Myocyte (in vitro differentiated cells): ENCODE results near the gene ETNPPL. TPM values are rescaled to one million over a fixed set of nuclear protein-coding genes. Genes with fewer than 3 reads are reported as not detected.
"Not testable (repeated sequence)": the region's sequence is repeated elsewhere in the genome, so short reads cannot be mapped to it uniquely, and the experiment has no call there.

Source experiments
- DNase-seq: peaks from one replicate; pipeline ENCODE4 v3.0.0-alpha.2; 2012; ENCODE audit warnings: low read depth
- total RNA-seq: library from RNA; depleted of rRNA; stranded (reverse); fragments of >200 nt; gene quantifications from 2 replicates; pipeline ENCODE4 v1.2.3, GENCODE V29; 2014

ETNPPL gene
- total RNA-seq, 1 donor from 2014 or later = not detected

DNA sequence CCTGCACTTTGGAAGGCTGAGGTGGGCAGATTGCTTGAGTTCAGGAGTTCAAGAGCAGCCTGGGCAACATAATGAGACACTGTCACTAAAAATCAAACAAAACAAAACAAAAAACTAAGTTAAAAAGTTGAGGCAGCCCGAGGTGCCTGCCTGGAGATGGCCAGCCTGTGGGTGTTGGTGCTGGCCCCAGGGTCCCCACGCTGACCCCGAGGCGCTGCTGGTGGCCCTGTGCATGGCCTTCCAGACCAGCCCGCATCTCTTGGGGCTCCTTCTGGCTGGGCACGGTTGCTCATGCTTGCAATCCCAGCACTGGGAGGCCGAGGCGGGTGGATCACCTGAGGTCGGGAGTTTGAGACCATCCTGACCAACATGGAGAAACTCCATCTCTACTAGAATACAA, 4.4 kb downstream of the ETNPPL start:
- no peak for DNase-seq

DNA sequence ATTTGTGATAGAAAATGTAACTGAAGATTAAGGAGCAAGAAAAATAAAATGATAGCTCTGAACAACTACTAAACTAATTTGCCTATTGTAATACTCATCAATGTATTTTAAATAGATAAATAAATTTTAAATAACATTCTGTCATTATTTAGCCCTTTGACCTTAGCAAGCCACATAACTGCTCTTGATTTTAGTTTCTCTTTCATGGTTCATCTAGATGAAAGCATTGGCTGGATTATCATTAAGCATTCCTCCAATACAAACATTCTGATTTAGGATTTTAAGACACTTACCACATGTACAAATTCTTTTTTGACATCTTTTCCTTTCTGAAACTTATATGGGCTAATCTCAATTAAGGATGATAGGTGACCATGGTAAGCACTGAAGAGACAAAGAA, 8.5 kb downstream of the ETNPPL start:
- no peak for DNase-seq

DNA sequence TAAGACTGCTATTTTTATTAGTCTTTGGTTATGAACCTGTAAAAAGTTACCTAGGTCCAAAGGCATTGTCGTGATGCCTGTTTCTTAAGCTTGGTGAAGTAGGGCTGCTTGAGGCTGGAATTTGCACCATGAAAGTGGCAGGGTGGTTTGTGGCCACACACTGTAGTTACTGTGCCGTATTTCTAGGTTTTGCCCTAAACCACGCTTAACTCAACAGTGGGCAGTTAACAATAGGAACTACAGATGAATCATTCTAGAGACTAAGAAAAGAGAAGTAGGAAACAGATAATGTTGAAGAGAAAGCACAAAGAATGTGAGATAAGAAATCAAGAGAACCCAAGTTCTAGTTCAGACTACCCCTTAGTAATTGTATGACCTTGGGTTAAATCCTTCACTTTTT, 11.5 kb downstream of the ETNPPL start:
- DNase-seq = peak; percentile 29

DNA sequence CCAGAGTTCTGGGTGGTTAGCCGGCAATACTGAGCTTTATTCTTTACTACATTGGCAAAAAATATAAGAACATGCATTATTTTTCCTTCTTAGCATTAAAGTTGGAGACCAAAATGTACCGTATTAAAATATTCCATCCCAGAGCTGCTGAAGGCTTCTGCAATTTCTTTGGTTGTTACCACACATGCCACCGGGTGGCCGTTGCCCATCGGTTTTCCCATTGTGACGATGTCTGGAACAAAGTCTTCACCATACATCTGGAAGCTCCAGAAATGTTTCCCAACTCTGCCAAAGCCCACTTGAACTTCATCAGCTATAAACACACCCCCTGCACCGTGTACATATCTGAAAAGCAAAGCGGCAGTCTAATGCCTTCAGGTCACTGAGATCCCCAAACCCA, 13.7 kb downstream of the ETNPPL start:
- no peak for DNase-seq

DNA sequence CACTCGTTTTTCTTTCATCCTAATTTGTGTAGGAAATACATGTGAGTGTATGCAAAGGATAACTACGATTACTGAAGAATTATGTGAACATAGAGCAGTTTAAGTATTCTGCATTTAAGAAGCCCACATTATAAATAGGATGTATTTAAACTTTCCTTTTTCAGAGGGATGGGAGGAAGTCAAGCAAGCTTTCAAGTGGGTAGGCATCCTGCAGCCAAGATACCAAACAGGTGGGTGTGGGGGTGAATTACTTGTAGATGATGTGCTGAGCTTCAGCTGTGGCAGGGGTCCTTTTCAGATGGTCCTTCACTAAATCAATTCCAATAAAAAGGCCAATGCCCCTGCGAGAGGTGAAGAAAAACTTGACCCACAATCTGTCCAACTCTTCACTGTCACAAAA, 16.3 kb downstream of the ETNPPL start:
- DNase-seq = no peak

DNA sequence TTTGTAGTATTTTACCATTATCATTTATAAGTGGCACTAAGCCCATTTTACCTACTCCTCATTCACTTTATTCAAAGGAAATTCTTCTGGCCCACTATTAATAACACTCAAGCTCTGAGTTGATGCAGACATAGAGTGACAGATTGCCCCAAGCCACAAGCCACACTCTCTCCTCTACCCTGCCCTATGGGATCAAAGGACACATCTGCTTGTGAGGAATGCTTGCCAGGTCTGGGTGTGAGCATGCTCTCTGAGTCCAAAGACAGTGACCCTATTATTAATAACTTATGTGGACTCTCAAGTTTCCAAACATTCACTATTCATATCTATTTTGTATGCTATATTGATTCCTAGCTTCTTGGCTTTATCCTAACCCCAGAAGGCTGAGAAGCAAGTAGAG, 18.5 kb downstream of the ETNPPL start:
- peak; percentile 55 for DNase-seq

DNA sequence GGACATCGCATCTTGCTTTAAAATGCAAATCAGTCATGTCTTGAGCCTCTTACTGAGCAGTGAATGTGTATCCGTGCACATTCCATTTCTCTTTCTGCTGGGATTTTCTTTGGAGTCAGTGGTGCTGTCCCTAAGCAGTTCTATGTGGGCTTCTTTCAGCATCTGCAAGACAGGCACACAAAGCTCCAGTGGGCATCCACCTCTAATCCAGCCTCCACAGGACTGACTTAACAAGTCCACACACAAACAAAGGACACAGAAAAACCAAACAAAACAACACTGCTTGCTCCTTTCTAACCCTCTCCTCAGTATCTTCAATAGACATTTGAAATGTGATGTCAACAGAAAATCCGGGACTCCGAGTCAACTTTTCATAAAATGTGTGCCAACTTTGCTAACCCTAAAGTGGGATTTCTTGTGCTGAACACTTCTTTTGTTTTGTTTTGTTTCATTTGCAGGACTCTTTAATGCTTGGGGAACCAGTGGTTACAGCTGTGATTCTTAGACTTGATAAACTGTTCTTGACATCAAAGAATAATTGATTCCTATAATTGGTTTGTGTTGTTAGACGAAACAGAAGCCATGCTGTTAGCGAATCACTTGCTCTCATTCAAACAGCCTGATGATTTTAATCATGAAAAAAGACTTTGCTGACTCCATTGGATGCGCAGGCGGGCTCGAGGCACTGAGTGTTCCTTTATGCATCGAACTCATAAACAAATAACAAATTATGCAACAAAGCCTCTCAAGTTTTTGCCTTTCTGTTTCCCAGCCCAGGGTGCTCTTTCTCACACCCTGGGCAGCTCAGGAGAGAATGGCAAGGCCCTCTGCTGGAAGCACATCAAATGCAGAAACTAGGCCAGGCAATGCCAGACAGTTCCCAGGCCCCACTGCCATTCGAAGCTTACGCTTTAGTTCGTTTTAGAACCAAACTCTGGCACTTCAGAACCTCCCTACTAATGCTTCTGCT, 20.1 kb downstream of the ETNPPL start:
- DNase-seq = no peak

DNA sequence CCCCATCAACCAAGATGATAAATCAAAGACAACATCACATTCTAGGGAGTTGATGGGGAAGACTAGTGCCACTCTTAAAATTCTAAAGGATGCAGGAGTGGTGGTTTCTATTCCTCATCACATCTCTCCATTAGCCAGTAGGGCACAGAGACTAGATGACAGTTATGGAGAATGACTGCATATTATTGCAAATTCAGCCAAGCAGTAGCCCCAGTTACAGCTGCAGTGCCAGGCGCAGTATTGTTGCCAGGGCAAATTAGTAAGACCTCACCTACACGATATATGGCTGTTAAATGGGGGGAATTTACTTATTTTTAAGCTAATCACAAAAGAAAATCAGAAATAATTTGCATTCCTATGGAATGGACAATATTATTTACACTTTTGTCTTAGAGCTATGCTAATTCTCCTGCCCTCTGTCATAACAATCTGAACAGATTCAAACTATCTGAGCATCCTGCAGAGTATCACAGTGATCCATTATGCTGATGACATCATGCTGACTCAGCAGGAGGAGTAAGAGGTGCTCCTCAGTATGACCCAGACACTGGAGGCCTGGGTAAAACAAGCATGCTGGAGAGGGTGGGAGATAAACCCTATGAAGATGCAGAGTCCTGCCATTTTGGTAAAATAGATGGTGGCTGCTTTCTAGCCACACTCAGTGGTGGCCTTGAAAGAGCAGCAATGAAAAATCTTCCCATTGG, 24.7 kb downstream of the ETNPPL start:
- DNase-seq = no peak

DNA sequence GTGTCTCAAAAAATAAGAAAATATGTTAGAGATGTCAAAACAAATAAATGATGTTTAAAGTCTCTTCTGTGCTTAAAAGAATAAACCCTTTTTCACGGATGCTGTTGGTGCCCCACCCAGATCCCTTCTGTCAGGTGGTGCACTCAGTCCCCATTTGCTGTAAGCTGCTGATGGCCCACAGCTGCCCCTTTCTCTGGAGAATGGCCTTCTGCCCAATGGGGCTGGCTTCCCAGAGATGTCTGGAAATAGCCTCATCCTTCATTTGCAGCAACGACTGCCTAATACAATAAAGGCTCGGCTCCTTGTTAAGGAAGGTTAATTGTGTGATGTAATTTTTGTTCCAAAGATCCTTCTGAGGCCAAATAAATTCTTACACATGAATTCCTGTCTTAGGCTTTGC, 31.8 kb downstream of the ETNPPL start:
- DNase-seq = peak; percentile 68

DNA sequence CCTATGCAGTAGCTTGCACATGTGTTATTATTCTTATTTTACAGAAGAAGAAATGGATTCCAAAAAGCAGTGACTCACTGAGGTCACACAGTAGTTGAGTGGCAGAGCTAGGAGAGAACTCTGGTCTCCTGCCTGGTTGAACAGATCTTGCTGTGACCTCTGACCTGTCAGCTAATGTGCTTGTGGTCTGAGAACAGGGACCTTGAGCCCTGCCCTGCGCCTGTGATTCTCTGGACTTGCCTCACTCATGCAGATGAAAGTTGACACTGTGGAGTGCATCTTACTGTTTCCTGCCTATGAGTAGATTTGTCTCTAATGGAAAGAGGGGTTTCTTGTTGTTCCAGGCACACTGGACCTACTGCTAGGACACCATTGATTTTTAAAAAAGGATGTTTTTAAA, 32.3 kb downstream of the ETNPPL start:
- peak; percentile 53 for DNase-seq

DNA sequence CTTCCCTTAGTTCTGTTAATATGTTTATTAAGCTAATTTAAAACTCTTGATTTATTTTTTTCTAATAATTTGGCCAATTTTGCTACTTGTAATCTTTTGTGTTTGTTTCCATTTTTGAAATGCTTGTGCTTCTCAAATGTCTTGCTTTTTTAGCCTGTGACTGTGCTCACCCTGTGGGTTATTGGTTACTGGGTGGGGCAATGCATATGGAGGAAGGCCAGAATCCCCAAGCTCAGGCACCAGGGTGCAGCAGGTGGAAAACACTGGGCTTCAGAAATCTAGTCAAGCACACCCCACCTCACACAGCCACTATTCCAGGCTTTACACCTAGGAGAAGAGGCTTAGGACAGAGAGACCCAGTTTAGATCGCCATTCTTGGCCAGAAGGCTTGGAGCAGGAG, 33.1 kb downstream of the ETNPPL start:
- DNase-seq = peak; percentile 68

DNA sequence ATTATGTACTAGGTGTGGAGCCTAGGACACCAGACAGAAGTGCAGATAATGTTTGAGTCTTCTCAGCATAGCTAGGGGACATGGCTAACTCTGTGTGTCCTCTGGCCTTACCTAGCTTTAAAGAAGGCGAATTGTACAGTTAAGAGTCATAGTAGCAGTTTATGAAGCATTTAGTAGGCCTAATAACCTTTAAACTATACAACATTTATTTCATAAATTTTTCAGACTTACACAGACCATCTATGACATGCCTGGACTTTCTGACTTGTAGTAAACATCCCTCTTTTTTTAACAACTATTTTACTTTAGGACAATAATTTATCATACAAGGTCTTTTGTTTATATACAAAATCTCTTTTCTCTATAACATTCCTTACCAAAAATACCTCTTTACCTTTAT, 37.4 kb downstream of the ETNPPL start:
- DNase-seq = no peak

DNA sequence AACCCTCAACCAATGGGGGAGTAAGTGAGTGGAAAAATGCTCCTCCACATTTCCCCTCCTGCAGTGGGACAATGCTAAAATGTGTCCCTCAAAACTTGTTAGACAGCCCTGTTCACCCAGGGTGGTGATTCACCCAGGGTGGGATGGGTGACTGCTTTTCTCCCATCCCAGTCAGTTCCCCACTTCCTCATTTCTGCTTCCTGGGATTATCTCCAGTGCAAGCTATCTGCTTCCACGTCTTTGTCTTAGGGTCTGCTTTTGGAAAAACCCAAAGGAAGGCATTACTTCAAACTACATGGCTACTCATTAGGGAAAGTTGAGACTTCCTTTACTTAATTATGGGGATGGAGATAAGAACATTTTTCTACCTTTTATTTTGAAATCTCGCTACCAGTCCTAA, 45.5 kb downstream of the ETNPPL start:
- DNase-seq = no peak

DNA sequence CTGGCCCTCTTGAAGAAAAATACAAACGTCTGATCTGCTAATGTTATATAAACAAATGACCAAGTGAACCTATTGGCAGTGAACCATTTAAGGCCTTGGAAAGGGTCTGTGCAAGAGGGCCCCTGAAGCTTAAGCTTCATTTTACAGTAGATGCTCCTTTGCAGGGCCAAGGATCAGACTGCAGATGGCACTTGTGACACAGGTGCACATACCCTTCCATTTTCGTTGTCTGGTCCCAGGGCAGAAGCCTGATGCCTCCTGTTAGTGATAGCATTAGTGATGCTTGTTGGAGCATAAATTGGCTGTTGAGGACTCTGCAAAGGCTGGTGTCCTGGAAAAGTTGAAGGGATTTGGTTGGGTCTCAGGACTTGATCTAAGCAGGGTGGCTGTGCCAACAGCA, 46.5 kb downstream of the ETNPPL start:
- DNase-seq = no peak

DNA sequence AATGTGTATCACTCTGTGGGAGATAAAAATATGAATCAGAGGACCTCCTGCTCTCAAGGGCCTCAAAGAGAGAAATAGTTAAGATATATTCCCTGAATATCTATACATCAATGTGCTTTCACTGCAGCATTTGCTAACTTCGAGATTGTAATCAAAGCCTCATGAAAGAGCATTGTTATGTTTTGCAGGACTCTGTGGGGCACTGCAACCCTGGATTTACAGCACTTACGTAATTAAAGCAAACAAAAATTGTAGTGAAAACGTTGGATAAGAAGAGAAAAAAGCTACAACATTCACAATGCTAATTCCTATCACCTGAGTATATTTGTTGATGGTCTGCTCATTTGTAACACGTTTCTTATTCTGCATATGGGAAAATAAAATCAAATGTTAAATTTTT, 48.0 kb downstream of the ETNPPL start:
- no peak for DNase-seq

DNA sequence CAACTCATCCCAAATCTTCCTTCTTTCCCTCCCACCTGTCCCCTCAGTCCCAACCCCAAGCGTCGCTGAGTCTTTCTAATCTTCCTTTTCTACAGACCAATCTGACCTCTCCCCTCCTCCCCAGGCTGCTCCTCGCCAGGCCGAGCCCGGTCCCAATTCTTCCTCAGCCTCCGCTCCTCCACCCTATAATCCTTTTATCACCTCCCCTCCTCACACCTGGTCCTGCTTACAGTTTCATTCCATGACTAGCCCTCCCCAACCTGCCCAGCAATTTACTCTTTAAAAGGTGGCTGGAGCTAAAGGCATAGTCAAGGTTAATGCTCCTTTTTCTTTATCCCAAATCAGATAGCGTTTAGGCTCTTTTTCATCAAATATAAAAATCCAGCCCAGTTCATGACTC, 52.3 kb downstream of the ETNPPL start:
- DNase-seq = not testable (repeated sequence)

DNA sequence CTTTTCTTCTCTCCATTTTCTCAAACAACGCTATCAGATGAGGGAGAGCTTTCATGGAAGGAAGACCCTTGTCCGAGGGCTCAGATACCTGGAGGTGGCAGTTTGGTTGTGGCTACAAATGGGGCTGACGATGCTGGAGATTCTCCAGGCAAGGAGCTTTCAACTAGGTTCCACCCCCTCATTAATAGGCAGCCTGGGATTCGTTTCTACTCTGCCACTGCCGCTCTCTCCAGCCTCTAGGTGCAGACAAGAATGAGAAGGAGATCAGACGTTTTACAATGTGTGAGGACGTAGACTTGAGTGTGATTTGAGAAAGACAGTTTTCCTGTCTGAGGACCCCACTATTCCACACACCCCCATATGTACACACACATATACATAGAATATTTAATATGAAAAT, 53.1 kb downstream of the ETNPPL start:
- no peak for DNase-seq

DNA sequence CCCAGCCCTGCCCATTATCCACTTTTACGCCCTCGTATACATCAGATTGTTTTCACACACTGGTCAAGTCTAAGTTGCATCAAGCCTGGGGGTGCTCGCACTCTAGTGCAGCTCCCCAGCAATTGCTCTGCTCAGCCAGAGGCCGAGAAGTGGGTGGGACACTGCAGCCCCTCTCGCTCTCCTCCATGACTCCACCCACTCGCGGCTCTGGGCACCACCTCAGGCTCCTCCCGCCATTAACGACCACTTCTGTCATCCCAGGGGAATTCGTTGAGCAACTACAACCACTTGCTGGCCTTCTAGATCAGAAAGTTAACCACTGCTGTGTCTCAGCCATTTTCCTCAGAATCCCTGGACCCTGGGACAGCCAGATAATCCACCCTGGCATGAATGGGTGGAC, 53.6 kb downstream of the ETNPPL start:
- no peak for DNase-seq

DNA sequence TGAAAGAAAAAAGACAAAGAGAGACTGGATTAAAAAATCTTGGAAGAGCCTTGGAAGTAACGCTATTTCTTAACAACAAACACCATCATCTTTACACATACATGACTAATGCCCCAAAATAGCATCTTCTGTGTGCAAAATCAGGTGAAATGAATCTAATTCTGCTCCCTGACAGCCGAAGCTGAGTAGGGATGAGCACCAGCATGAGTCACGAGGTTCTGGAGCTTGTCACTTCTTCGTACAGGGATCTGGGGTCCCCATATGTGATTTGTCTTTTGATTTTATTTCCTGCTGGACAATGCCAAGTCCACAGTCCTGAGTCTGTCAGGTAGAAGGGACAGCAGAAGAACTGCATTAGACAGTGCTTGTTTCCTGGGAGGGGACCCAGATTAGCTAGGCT, 56.6 kb downstream of the ETNPPL start:
- no peak for DNase-seq

DNA sequence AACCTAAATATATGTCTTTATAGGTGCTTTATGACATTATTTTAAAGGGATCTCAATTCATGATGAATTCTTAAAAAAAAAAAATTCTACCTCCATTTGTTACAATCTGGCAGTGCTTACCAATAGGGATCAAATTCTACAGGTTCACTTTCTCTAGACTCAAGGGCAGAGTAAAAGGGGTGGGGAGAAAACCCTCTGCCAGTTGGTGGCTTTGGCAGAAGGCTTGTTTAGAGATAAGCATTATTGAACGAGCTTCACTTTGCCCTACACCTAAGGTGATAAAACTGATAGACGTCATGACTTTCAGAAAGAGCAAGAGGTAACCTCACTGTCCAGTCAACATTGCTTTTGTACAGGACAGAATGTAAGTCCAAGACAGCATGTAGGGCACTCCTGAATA, 58.9 kb downstream of the ETNPPL start:
- no peak for DNase-seq

DNA sequence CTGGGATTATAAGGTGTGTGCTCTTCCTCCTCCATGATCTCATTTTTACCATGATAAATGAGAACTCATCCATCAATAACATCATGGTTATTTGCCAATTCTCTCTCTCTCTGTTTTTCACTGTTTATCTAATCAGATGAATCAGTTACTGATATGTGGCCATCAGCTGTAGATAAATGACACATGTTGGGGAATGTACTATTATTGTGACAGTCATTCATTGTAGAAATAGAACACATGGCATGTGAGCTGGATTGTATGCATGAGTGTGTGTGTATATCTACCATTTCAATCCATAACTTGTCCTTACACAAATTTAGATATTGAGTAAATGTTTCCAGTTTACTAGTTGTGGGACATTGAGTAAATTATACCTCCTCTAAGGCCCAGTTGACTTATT, 59.5 kb downstream of the ETNPPL start:
- no peak for DNase-seq

DNA sequence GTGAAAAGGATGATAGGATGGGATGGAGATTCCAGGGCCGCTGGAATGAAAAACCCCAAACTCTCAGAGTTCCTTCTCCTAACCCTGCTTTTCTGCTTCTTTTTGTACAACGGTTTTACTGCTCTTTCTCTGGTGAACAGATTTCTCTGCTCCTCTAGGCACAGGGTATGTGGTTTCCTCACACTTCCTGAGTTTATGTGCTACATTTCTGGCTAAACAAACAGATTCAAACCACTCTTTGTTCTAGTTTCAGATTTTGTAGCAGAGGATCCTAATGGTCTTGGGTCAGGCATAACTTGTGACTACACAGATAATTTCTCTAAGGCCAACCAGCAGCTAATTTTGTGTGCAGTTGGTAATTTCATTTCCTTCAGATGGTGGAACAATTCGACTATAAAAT, 59.9 kb downstream of the ETNPPL start:
- DNase-seq = peak; percentile 18
